Activated CD8-positive, alpha-beta memory T cell treated with anti-CD3 and anti-CD28 coated beads for 48 hours (primary cell): Measurements from ENCODE around the gene C20orf204.

Experiments used
- DNase-seq, 3 experiments: peaks; one replicate each; pipeline ENCODE4 v3.0.0-alpha.2; 2020; ENCODE audit warnings: low read depth in 2 of 3, low spot score in 2 of 3

The C20orf204 gene

GRCh38 chr20:64041040-64041780 lies 5.2 kb downstream of the C20orf204 start:
- DNase-seq = no peak

GRCh38 chr20:64041781-64042053 lies 5.7 kb downstream of the C20orf204 start:
- DNase-seq = no peak

- DNase-seq = no peak
These were observed 6.2 kb downstream of the C20orf204 start for GRCh38 chr20:64042054-64042781.

GRCh38 chr20:64043768-64044167 lies 7.8 kb downstream of the C20orf204 start:
- no peak for DNase-seq

GRCh38 chr20:64044484-64045247 lies 8.7 kb downstream of the C20orf204 start:
- DNase-seq = no peak

GRCh38 chr20:64045346-64046011 lies 9.5 kb downstream of the C20orf204 start:
- no peak for DNase-seq

- no peak for DNase-seq
These were observed 11.0 kb downstream of the C20orf204 start for GRCh38 chr20:64047046-64047389.

GRCh38 chr20:64047968-64048401 lies 12.0 kb downstream of the C20orf204 start:
- DNase-seq = no peak

- DNase-seq = no peak
These were observed 12.5 kb downstream of the C20orf204 start for GRCh38 chr20:64048402-64049044.

- DNase-seq = no peak
These were observed 13.3 kb downstream of the C20orf204 start, which contains the start of gene SOX18 for GRCh38 chr20:64049060-64049877. TSS of gene SOX18 (minus strand) at chr20:64049639. CDS start at chr20:64049516, 123 bp downstream.

GRCh38 chr20:64049878-64050260 lies 13.9 kb downstream of the C20orf204 start:
- no peak for DNase-seq

GRCh38 chr20:64050261-64051032 lies 14.5 kb downstream of the C20orf204 start:
- DNase-seq = no peak

- DNase-seq = no peak
These were observed 15.1 kb downstream of the C20orf204 start for GRCh38 chr20:64051033-64051452.

- no peak for DNase-seq
These were observed 15.8 kb downstream of the C20orf204 start for GRCh38 chr20:64051561-64052325.

- DNase-seq = no peak
These were observed 16.3 kb downstream of the C20orf204 start for GRCh38 chr20:64052326-64052722.

- DNase-seq = no peak
These were observed 17.2 kb downstream of the C20orf204 start for GRCh38 chr20:64052987-64053840.

- no peak for DNase-seq
These were observed 18.1 kb downstream of the C20orf204 start for GRCh38 chr20:64053841-64054661.
